Esophagus muscularis mucosa (tissue), 3 donors: ENCODE data around the gene PRKAR1A.

Experiments used
- CTCF ChIP-seq, 3 experiments: fragments of 200-600 bp in 2 of 3; fragments of 450-650 bp in 1 of 3; sonication (generic) in 2 of 3; IDR thresholded peaks; one replicate each; pipeline ENCODE4 v1.5.1; 2017 to 2019; ENCODE audit warnings: antibody characterized with exemption in 3 of 3, mild to moderate bottlenecking in 2 of 3, moderate library complexity in 1 of 3
- POLR2AphosphoS5 ChIP-seq, 2 donors: sonication (generic); formaldehyde crosslinking; IDR thresholded peaks; one replicate each; pipeline ENCODE4 v1.6.1; 2017; ENCODE audit warnings: antibody characterized with exemption in 2 of 2

GRCh38 chr17:68567035-68567434, 54.8 kb downstream of the PRKAR1A start:
- TF ChIP-seq CTCF (IDR thresholded peaks at IDR 0.05) (no peak), POLR2AphosphoS5 (IDR thresholded peaks at IDR 0.05) (no peak)
